GM10248 (cell line): ENCODE measurements around the gene ATP1B4.

Experiments
- CTCF ChIA-PET: fragments of 300-600 bp; sonication (Branson Sonifier 250); formaldehyde crosslinking; extraction: SDS; loops from one replicate; lab custom pipeline; 2021; ENCODE audit warnings: antibody characterized with exemption; lab: Yijun Ruan, JAX
- POLR2A ChIA-PET: fragments of 350-650 bp; sonication (Branson Sonifier 250); formaldehyde crosslinking; extraction: SDS; loops from one replicate; lab custom pipeline; 2020; ENCODE audit warnings: antibody characterized with exemption; lab: Yijun Ruan, JAX
- DNase-seq: peaks from one replicate; pipeline ENCODE4 v3.0.0; 2012; ENCODE audit errors: extremely low spot score
- CTCF ChIP-seq: IDR thresholded peaks from 2 replicates; pipeline ENCODE4 v1.5.1; 2012; ENCODE audit warnings: mild to moderate bottlenecking, low read depth; ENCODE audit errors: extremely low read depth, missing control alignments, control extremely low read depth

Gene ATP1B4

GRCh38 chrX:120428309-120428708 is 66.4 kb downstream of the ATP1B4 start:
- CTCF ChIA-PET, result no interaction called here
- POLR2A ChIA-PET, result no interaction called here
- DNase-seq, result no peak
- no peak for TF ChIP-seq CTCF

- ChIA-PET CTCF (no interaction called here), POLR2A (no interaction called here)
- no peak for TF ChIP-seq CTCF
- DNase-seq, result no peak
These were observed 68.1 kb downstream of the ATP1B4 start for GRCh38 chrX:120429776-120430540.
